Measurements from ENCODE around the gene ZNF420.
A peak's percentile ranks its signal among the peaks of the same experiment; 100 is the strongest.

ZNF420 gene

DNA sequence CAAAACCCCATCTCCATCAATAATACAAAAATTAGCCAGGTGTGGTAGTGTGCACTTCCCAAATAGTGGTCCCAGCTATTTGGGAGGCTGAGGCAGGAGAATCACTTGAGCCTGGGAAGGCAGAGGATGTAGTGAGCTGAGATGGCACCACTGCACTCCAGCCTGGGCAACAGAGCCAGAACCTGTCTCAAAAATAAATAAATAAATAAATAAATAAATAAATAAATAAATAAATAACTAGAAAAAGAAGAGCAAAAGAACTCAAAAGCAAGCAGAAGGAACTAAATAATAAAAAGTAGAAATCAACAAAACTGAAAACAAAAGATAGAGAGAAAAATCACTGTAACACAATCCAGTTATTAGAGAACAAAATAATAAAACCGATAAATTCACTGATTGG lies 81.9 kb downstream of the ZNF420 start:
- DNase-seq: no peak

DNA sequence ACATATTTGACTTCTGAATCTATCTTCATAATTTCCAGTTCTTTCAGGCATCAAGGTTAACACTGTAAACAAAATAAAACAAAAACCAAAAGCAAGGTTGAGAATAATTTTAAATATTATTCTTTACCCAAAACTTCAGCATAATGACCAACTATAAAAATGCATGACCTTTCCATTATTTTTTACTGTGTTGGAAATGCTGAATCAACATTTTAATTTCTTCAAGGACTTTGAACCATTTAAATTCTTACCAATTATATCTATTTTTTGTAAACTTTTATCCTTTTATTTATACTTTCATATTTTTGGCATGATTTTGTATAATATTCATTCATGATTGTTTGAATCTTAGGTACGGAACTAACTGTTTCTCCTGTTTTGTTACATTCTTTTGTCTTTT lies 87.4 kb downstream of the ZNF420 start:
- DNase-seq: no peak

DNA sequence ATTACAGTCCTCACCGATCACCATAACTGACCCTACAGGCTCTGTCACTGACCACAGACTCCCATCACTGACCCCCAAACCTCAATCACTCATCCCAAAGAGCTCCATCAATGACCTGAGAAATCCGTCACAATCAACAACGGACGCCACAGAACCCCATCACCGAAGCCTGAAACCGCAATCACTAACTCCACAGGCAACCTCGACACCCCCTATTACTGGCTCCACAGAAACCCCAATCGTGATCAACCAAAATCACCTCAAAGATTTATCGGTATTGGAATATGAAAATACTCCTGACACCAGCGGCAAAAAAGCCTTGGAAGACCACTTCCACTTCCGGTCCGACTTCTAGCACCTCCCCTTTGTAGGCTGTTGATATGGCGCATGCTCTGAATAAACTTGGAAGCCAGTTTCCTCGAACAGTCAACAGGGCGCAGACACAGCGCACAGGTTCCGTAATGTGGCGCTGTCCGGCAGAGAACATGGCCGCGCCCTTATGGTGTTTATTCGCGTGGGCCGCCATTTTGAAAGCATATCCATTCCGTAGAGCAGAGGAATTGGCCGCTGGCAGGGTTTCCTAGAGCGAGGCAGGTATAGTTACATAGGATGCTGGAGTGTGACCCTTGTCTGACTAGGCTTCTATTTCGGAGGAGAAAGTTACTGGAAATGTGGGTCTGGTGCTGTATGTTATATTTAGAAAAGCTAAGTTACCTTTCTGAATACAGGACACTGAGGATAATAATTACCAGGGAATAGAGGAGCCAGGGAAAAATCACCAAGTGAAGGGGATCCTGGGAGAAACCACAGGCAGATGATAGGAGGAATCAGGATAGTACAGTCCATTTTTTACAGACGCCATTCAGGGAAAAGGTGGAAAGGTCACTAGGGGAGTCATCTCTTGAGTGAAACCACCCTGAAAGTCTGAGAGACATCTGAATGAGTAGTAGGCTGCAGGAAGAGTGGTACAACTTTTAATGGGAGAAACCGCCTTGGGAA lies 94.4 kb downstream of the ZNF420 start, which contains the start of gene ZNF585A:
ZNF585A (minus strand) TSS at position 328 of the 999 bp plus-strand sequence. CDS start 2,785 bp downstream, outside the sequence.
- DNase-seq: peak; percentile 87

All from NCI-H1105 (cell line).